Cardiac muscle cell (in vitro differentiated cells and primary cell): Measurements from ENCODE around the gene FCHO2. TPM values are rescaled to one million over a fixed set of nuclear protein-coding genes. Genes with fewer than 3 reads are reported as not detected.
A peak's percentile ranks its signal among the peaks of the same experiment; 100 is the strongest.

Experiments
- DNase-seq, 2 donors: peaks; one replicate each; pipeline versions ENCODE4 v3.0.0 to v3.0.0-alpha.2; 2010 to 2017; ENCODE audit warnings: low read depth in 1 of 2, low spot score in 1 of 2
- H3K27ac ChIP-seq: fragments of 200-600 bp; sonication (generic); 2 replicates; pipeline ENCODE4 v1.5.1; 2016
- H3K27me3 ChIP-seq: fragments of 200-600 bp; sonication (generic); 2 replicates; pipeline ENCODE4 v1.6.0; 2016; ENCODE audit warnings: control low read depth
- H3K36me3 ChIP-seq: fragments of 200-600 bp; sonication (generic); 2 replicates; pipeline ENCODE4 v1.5.1; 2016; ENCODE audit warnings: control low read depth
- H3K4me1 ChIP-seq: fragments of 200-600 bp; sonication (generic); 2 replicates; pipeline ENCODE4 v1.8.1; 2017; ENCODE audit warnings: low read depth, mild to moderate bottlenecking, mixed run types
- H3K4me3 ChIP-seq: fragments of 200-600 bp; sonication (generic); 2 replicates; pipeline ENCODE4 v1.5.1; 2016; ENCODE audit warnings: mild to moderate bottlenecking
- H3K9me3 ChIP-seq: fragments of 200-600 bp; sonication (generic); 2 replicates; pipeline ENCODE4 v1.5.1; 2017; ENCODE audit warnings: low read depth, mild to moderate bottlenecking, control low read depth
- polyA plus RNA-seq: library from polyadenylated mRNA; unstranded; fragments of >200 nt; fragmentation: Nextera tagmentation; extraction: Ambion mirVana; gene quantifications from 2 replicates; pipeline ENCODE4 v1.2.1, GENCODE V29; 2016
- total RNA-seq: library from RNA; depleted of rRNA; stranded (reverse); fragments of >200 nt; gene quantifications from 2 replicates; pipeline ENCODE4 v1.2.3, GENCODE V29; 2016
- TF ChIP-seq, protein P1 (sequence below): IDR thresholded peaks from 2 replicates; pipeline ENCODE4 v1.5.1; 2012; ENCODE audit warnings: low read depth, mild to moderate bottlenecking, low read length

Gene FCHO2
- total and polyA plus RNA-seq, 2 experiments from 2014 or later: 6.9 to 7.5 TPM

DNA sequence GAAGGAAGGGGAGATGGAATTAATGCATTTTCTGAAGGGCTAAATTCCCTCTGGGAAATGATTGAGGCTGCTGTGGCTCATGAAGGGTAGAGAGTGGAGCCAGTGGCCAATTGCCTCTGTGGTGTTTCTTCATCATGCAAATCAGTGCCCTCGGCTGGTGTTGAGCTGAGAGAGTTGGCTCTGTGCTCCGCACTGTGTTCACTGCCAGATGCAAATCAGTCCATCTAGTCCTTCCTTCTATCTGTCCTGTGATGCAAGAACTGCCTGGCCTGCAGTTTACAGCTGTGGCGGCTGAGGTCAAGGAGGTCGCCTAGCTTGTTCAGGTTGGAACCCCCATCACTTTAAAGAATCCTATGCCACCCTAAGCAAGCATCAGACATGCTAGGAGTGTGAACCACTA, 170.5 kb downstream of the FCHO2 start:
- Histone ChIP-seq H3K4me3 (no peak overlapping the region), H3K27me3 (peaks cover 24% of the 10 kb centered on the region), H3K9me3 (no peaks in the 10 kb centered on the region), H3K27ac (no peak overlapping the region), H3K4me1 (no peaks in the 10 kb centered on the region), H3K36me3 (no peaks in the 10 kb centered on the region)
- DNase-seq: peak in 1 of 2 donors; percentile 40
- TF ChIP-seq, protein P1, sequence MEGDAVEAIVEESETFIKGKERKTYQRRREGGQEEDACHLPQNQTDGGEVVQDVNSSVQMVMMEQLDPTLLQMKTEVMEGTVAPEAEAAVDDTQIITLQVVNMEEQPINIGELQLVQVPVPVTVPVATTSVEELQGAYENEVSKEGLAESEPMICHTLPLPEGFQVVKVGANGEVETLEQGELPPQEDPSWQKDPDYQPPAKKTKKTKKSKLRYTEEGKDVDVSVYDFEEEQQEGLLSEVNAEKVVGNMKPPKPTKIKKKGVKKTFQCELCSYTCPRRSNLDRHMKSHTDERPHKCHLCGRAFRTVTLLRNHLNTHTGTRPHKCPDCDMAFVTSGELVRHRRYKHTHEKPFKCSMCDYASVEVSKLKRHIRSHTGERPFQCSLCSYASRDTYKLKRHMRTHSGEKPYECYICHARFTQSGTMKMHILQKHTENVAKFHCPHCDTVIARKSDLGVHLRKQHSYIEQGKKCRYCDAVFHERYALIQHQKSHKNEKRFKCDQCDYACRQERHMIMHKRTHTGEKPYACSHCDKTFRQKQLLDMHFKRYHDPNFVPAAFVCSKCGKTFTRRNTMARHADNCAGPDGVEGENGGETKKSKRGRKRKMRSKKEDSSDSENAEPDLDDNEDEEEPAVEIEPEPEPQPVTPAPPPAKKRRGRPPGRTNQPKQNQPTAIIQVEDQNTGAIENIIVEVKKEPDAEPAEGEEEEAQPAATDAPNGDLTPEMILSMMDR: no peak

DNA sequence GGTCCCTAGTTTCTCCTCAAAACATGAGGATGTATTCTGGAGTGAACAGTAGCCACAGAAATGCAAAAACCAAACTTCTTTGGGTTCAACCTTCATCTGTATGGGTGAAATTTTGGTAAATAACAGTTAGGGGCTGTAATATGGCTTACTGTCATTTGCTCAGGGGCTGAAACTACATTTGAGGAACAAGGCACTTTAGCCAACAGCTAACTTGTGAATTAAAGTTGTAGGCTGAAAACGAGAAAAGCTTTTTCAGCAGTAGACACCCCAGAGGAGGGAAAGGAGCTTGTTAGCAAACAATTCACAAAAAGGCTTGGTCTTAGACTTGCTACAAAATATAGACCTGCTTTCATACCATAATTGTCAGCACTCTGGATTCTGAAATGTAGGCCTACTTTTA, 171.1 kb downstream of the FCHO2 start:
- Histone ChIP-seq H3K27ac (no peak overlapping the region), H3K36me3 (no peaks in the 10 kb centered on the region), H3K9me3 (no peaks in the 10 kb centered on the region), H3K4me3 (no peak overlapping the region), H3K27me3 (peaks cover 18% of the 10 kb centered on the region), H3K4me1 (no peaks in the 10 kb centered on the region)
- TF ChIP-seq, protein P1: no peak
- DNase-seq: no peak

DNA sequence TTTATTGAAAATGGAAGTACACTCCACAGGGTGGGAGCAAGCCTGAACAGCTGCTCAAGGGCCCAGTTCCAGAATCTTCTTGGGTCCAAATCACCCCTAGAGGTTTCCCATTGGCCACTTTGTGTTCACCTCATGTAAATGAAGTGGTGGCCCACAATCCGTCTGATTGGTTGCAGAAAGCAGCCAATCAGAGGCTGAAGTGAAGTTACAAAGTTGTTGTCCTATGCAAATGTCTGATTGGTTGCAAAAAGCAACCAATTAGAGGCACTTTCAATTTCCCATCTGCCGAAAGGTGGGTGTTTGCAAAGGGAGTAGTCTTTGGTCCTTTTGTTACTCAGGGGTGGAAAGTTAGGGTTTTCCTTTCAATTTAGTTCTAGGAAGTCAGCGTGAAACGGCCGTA, 173.3 kb downstream of the FCHO2 start:
- DNase-seq: no peak
- Histone ChIP-seq H3K27me3 (no peaks in the 10 kb centered on the region), H3K36me3 (no peaks in the 10 kb centered on the region), H3K4me1 (no peaks in the 10 kb centered on the region), H3K4me3 (no peak overlapping the region), H3K27ac (no peak overlapping the region), H3K9me3 (no peaks in the 10 kb centered on the region)
- TF ChIP-seq, protein P1: no peak

DNA sequence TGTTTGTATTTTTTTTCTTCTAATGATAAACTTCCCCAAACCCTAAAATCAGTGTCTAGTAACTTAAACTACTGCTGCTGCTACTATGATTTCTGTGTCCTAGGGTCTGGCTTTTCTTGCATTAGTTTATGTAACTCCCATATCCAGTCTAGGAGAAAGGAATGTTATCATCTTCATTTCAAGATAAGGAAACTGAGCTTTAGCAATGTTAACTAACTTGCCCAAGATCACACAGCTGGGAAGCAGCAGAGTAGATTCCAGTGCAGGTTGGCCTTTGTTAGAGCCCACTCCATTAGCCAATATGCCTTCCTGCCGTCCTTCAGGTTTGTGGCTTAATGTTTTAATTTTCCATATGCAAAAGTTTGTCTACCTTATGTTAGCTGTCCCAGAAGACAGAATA, 175.0 kb downstream of the FCHO2 start:
- Histone ChIP-seq H3K27ac (no peak overlapping the region), H3K36me3 (no peaks in the 10 kb centered on the region), H3K4me3 (no peak overlapping the region), H3K9me3 (no peaks in the 10 kb centered on the region), H3K4me1 (no peaks in the 10 kb centered on the region), H3K27me3 (no peaks in the 10 kb centered on the region)
- TF ChIP-seq, protein P1: no peak
- peak in 1 of 2 donors; percentile 42 for DNase-seq

DNA sequence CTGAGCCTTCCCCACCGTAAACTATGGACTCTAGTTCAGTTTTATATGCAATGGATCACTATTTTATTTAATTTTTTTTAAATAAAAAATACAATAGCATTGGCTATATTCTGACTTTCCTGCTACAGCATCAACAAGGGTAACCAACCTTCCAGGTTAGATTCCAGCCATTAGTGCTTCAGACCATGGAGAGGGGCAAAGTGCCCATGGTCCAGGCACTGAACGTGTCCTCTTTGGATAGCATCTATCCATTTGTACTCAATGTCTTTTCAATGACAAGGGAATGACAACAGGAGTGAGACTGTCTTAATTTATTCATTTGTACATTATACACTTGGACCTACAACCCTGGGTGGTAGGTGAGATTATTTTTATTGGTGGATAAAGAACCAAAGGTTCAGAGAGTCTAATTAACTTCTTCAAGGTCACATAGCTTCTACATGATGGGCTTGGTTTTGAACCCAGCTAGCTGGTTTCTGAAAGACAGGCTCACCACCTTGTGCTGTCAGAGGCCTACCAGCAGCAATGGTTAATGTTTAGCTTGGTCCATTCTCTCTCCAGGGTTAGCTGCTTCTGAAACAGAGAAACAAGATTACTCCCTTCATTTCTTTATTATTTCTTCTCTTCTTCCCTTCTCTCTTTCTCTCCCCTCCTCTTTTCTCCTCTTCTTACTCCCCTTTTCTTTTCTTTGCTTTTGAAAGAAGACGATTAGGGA, 176.0 kb downstream of the FCHO2 start:
- TF ChIP-seq, protein P1: no peak
- Histone ChIP-seq H3K4me3 (no peak overlapping the region), H3K27ac (no peak overlapping the region), H3K27me3 (no peaks in the 10 kb centered on the region), H3K9me3 (no peaks in the 10 kb centered on the region), H3K4me1 (peaks cover 5% of the 10 kb centered on the region), H3K36me3 (no peaks in the 10 kb centered on the region)
- no peak for DNase-seq
